Measurements from ENCODE around the gene NUTM2F. TPM values are rescaled to one million over a fixed set of nuclear protein-coding genes. Genes with fewer than 3 reads are reported as not detected.
"Not testable (repeated sequence)": the region's sequence is repeated elsewhere in the genome, so short reads cannot be mapped to it uniquely, and the experiment has no call there.

Gene NUTM2F, protein sequence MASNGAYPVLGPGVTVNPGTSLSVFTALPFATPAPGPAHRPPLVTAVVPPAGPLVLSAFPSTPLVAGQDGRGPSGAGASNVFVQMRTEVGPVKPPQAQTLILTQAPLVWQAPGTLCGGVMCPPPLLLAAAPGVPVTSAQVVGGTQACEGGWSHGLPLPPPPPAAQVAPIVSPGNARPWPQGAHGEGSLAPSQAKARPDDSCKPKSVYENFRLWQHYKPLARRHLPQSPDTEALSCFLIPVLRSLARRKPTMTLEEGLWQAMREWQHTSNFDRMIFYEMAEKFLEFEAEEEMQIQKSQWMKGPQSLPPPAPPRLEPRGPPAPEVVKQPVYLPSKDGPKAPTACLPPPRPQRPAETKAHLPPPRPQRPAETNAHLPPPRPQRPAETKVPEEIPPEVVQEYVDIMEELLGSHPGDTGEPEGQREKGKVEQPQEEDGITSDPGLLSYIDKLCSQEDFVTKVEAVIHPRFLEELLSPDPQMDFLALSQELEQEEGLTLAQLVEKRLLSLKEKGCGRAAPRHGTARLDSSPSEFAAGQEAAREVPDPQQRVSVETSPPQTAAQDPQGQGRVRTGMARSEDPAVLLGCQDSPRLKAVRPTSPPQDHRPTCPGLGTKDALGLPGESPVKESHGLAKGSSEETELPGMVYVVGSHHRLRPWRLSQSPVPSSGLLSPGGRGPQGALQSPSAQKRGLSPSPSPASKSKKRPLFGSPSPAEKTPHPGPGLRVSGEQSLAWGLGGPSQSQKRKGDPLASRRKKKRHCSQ
- 0.15 TPM in 1 of 2 replicates, not detected in the other for total RNA-seq (2021)
- long read RNA-seq, partial matches to known transcripts = 0 of 1 reads
- long read RNA-seq, other reads (novel, unspliced or antisense) = 0 of 1 reads

DNA sequence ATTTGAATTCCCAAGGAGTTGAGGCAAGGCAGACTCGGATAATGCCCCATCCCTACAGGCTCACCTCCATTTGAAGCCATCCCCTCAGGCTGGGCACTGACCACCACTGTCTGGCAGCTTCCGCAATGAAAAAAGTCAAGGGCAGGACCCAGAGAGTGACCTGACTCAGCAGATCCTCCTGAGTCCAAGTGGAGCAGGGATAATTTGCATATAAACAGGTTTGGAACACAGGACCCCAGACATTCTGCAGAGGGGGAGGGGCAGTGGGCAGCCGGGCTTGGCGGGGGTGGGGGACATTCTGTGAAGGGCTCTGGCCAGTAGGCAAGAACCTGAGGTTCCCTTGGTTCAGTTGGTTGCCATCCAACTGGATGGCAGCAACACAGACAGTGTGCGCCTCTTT is at the start of gene NUTM2F:
Gene NUTM2F, minus strand, starts transcription at position 101 of the 400 bp plus-strand sequence. Its CDS starts 21 bp downstream, at position 80.
- not testable (repeated sequence) for H3T11ph ChIP-seq (ENCODE audit: low read length); H3K27me3 Mint-ChIP-seq (ENCODE audit: low read depth); H3K4me1 ChIP-seq (ENCODE audit: insufficient read depth, low read length); H3K4ac ChIP-seq (ENCODE audit: low read depth, low read length); H2BK5ac ChIP-seq (ENCODE audit: insufficient read length, low read length); H3K27ac ChIP-seq (ENCODE audit: insufficient read length, low read depth, low read length); H2AK5ac ChIP-seq (ENCODE audit: insufficient read length, low read length); H2AFZ ChIP-seq (ENCODE audit: low read length); H3K79me1 ChIP-seq (ENCODE audit: insufficient read depth, low read depth, low read length, poor library complexity, severe bottlenecking); H4K20me1 ChIP-seq (ENCODE audit: control insufficient read depth, insufficient read depth, insufficient read length); H3K18ac ChIP-seq (ENCODE audit: insufficient read length, low read depth, low read length); DNase-seq; H4K91ac ChIP-seq (ENCODE audit: insufficient read length, low read depth, low read length); H2BK15ac ChIP-seq (ENCODE audit: low read depth, low read length); H3K4me3 Mint-ChIP-seq; H3K23ac ChIP-seq (ENCODE audit: insufficient read length, low read depth, low read length); H3K14ac ChIP-seq (ENCODE audit: insufficient read depth, low read length); H3K4me2 ChIP-seq (ENCODE audit: insufficient read depth, insufficient read length, low read length); H3K79me2 ChIP-seq (ENCODE audit: insufficient read depth, low read length); H3K4me1 Mint-ChIP-seq; H2BK12ac ChIP-seq (ENCODE audit: insufficient read length, low read depth, low read length); H3K9me3 Mint-ChIP-seq; H2BK20ac ChIP-seq (ENCODE audit: low read depth, low read length, poor library complexity, severe bottlenecking); H3K27ac Mint-ChIP-seq; H3K56ac ChIP-seq (ENCODE audit: insufficient read length, low read depth, low read length); H3K9me3 ChIP-seq (ENCODE audit: control insufficient read depth, low read depth, low read length); H3K23me2 ChIP-seq (ENCODE audit: insufficient read length, low read depth, low read length, poor library complexity, severe bottlenecking); H3K27me3 ChIP-seq (ENCODE audit: insufficient read depth, low read length); H4K8ac ChIP-seq (replicated peaks; ENCODE audit: insufficient read length, low read depth, low read length); H3K36me3 Mint-ChIP-seq (ENCODE audit: insufficient read depth in 1 of 3, low read depth in 3 of 3); H4K5ac ChIP-seq (ENCODE audit: insufficient read length, low read depth, low read length); H3K9ac ChIP-seq (ENCODE audit: extremely low read depth, insufficient read length, low read length); H2BK120ac ChIP-seq (ENCODE audit: low read depth, low read length, poor library complexity, severe bottlenecking)
- WGBS (ENCODE audit: extremely low coverage, insufficient read length, low lambda C conversion rate) = no CpG with 5 or more reads among the region's 5 CpGs

DNA sequence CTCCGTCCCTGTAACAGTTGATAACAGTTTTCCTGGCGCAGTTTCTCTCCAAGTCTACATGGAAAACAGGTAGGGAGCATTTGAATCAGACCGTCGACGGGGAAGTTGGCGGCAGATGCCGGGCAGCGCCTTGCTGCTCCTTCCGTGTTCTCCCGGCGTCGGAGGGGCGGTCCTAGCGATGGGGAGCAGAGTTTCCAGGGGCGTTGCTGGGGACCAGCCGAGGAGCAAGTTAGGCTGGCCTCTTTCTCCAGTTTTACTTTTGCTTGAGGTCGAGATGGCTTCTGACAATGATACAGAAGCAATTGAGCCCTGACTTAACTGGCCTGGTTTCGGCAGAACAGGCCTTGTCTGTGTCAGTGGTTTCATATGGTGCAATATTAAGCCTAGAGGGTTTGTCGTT is 46.8 kb upstream of the NUTM2F start:
- H3K79me2 ChIP-seq (ENCODE audit: insufficient read depth, low read length); H4K91ac ChIP-seq (ENCODE audit: insufficient read length, low read depth, low read length); H2AK5ac ChIP-seq (ENCODE audit: insufficient read length, low read length); H3K9ac ChIP-seq (ENCODE audit: extremely low read depth, insufficient read length, low read length); H3K56ac ChIP-seq (ENCODE audit: insufficient read length, low read depth, low read length); H3K23me2 ChIP-seq (ENCODE audit: insufficient read length, low read depth, low read length, poor library complexity, severe bottlenecking); H2BK15ac ChIP-seq (ENCODE audit: low read depth, low read length); H2BK5ac ChIP-seq (ENCODE audit: insufficient read length, low read length); H3K23ac ChIP-seq (ENCODE audit: insufficient read length, low read depth, low read length); H4K5ac ChIP-seq (ENCODE audit: insufficient read length, low read depth, low read length); H3K18ac ChIP-seq (ENCODE audit: insufficient read length, low read depth, low read length); H3K9me3 Mint-ChIP-seq; H3K4me1 Mint-ChIP-seq; H3K4ac ChIP-seq (ENCODE audit: low read depth, low read length); H3K4me1 ChIP-seq (ENCODE audit: insufficient read depth, low read length); H2BK12ac ChIP-seq (ENCODE audit: insufficient read length, low read depth, low read length); H3T11ph ChIP-seq (ENCODE audit: low read length); H2AFZ ChIP-seq (ENCODE audit: low read length); H3K27me3 ChIP-seq (ENCODE audit: insufficient read depth, low read length); H3K79me1 ChIP-seq (ENCODE audit: insufficient read depth, low read depth, low read length, poor library complexity, severe bottlenecking); H3K27ac ChIP-seq (ENCODE audit: insufficient read length, low read depth, low read length); H3K36me3 Mint-ChIP-seq (ENCODE audit: insufficient read depth in 1 of 3, low read depth in 3 of 3); H3K14ac ChIP-seq (ENCODE audit: insufficient read depth, low read length); DNase-seq; H2BK20ac ChIP-seq (ENCODE audit: low read depth, low read length, poor library complexity, severe bottlenecking); H4K20me1 ChIP-seq (ENCODE audit: control insufficient read depth, insufficient read depth, insufficient read length); H4K8ac ChIP-seq (replicated peaks; ENCODE audit: insufficient read length, low read depth, low read length); H3K9me3 ChIP-seq (ENCODE audit: control insufficient read depth, low read depth, low read length); H2BK120ac ChIP-seq (ENCODE audit: low read depth, low read length, poor library complexity, severe bottlenecking): not testable (repeated sequence)
- Mint-ChIP-seq H3K4me3 (peak overlapping the region; percentile 85 to 91), H3K27ac (peak overlapping the region in 2 of 3 experiments; percentile 35 to 88; a peak in 2 of 7 replicates), H3K27me3 (ENCODE audit: low read depth) (peaks cover 18% of the 10 kb centered on the region)
- H3K4me2 ChIP-seq (ENCODE audit: insufficient read depth, insufficient read length, low read length) = peak overlapping the region; percentile 57
- WGBS (ENCODE audit: extremely low coverage, insufficient read length, low lambda C conversion rate) = no CpG with 5 or more reads among the region's 19 CpGs
